Activated T-helper 9 cell treated with anti-CD3 and anti-CD28 coated beads, Interleukin-2, amount 50 U/mL, for 16 hours (primary cell): ENCODE measurements around the gene ARID3A.
"Not testable (repeated sequence)": the region's sequence is repeated elsewhere in the genome, so short reads cannot be mapped to it uniquely, and the experiment has no call there.

Experiments used
- DNase-seq: peaks from one replicate; pipeline ENCODE4 v3.0.0-alpha.2; 2020; ENCODE audit warnings: low read depth

ARID3A gene

DNA sequence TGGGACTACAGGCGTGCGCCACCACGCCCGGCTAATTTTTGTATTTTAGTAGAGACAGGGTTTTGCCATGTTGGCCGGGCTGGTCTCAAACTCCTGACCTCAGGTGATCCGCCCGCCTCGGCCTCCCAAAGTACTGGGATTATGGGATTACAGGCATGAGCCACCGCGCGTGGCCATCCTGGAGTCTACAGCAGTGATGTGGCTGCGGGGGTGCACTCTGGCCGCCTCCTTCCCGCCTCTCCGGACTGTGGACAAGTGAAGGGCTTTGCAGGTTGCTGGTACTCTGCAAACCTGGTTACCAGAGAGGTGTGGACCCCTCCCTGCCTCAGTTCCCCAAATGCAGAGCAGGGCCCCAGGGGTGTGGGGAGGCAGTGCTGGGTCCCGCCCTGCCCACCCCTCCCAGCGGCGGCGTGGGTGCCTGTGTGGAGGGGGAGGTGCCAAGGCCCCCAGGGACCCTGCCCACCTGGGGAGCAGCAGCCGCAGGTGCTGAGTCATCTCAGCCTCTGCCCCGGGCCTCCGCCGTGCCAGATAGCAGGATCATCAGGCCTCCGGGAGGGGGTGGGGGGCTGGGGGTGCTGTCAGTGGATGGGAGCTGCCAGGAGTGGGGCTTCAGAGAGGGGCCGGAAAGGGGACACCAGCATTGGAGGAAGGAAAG is 23.1 kb downstream of the ARID3A start:
- DNase-seq, result no peak

DNA sequence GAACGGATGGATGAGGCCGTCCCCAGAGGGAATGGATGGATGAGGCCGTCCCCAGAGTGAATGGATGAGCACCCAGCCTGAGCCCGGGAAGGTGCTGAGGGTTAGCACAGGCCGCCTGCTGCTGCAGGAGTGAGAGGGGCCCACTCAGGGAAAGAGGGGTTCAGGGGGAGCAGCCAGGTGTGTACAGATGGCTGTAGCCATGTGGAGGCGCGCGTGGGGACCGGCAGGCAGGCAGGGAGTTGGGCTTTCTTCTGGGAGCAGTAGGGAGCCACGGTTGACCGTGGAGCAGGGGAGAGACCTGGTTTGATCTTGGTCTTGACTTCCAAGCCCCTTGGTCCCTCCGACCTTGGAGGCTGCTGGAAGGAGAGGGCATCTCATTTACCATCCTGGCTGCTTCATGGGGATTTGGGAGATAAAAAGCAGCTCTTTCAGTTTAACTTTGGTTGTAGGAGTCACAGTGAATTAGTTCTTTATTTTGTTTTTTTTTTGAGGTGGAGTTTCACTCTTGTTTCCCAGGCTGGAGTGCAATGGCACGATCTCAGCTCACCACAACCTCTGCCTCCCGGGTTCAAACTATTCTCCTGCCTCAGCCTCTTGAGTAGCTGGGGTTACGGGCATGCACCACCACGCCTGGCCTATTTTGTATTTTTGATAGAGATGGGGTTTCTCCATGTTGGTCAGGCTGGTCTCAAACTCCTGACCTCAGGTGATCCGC is 24.7 kb downstream of the ARID3A start:
- no peak for DNase-seq

DNA sequence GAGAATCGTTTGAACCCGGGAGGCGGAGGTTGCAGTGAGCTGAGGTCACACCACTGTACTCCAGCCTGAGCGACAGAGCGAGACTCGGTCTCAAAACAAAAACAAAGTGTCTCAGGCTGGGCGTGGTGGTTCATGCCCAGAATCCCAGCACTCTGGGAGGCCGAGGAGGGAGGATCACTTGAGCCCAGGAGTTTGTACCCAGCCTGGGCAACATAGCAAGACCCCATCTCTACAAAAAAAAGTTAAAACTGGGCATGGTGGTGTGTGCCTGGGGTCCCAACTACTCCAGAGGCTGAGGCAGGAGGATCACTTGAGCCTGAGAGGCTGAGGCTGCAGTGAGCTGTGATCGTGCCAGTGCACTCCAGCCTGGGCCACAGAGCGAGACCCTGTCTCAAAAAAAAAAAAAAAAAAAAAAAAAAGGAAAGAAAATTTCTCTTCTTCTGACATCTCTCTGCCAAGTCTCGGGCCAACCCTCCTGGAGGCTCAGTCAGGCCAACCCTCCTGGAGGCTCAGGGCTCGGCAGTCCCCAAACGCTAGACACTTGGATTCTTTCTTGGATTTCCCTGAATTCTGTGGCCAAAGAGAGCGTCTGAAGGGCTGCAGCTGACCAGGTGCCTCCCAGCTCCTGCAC is 26.3 kb downstream of the ARID3A start:
- DNase-seq, result no peak

DNA sequence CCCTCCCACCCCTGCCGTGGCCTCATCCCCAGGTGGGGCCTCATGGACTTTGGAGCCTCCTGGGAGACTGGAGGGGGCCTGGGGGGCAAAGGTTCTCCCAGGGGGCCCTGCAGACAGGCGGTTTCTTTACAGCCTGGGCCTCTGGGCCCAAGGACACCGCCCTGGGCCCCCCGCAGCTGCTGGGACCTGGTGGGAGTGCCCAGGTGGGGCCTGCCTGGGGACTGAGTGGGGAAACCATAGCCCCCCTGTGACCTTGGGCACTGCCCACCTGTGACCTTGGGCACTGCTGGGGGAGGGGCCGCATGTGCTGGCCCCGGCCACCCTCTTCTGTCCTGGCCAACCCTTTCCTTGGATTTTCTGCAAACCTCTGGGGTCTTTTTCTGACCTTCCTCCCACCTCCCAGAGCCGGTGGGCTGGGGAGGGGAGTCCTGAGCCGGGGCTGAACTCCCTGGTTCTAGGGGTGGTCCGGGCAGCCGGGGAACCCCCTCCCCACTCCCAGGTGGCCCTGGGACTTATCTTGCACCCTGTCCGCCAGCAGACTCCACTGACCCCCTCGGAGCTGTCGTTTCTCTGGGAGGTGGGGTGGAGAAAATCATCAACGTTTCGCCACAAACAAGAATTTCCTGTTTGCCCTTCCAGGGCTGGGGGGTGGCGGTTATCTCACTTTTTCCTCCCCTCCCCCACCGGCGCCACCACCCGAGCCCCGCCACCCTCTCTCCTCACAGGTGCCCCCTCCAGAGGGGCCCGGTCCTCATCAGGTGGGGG is 27.0 kb downstream of the ARID3A start:
- no peak for DNase-seq

DNA sequence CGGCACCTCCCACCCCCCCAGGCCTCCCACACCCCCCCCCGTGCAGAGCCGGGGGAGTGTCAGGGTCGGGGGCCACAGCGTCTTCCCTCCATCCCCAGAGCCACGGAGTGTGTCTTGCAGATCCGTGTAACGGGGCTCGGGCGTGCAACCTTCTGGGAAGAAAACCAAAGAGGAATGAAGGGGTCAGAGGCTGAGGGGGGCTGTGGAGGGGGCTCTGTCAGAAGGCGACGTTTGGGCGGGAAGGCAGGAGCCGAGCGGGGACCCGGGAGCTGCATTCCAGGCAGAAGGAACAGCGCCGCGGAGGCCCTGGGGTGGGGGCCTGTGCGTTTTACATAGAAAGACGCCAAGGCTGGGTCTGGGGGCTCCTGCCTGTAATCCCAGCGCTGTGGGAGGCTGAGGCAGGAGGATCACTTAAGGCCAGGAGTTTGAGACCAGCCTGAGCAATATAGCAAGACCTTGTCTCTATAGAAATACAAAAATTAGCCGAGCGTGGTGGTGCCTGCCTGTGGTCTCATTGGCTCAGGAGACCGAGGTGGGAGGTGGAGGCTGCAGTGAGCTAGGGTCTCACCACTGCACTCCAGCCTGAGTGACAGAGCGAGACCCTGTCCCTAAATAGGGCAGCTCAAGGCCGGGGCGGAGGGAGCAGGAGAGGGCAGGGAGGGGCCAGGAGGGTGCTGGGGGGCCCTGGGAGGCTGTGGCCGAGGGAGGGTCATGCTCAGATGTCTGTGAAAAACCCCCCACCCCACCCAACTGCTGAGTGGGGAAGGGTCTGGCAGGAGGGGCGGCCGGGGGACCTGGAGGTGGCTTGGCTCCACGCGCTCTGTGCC is 27.8 kb downstream of the ARID3A start:
- no peak for DNase-seq

DNA sequence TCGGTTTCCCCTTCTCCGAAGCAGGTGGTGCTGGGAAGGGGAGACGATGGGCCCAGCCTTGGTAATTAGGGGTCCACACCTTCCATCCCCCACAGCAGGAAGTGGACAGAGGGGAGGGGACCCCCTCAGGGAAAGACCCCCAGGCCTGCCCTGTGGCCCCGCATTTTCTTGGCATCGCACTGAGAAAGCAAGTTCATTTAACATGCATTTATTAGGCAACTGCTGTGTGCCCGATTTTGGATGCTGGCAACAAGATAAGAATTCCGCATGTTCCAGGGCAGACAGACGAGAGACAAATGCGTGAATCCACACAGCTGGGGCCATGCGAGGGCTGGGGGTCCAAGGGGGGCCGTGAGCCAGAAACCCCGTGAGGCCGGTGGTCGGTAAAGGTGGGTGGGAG is 28.4 kb downstream of the ARID3A start:
- no peak for DNase-seq

DNA sequence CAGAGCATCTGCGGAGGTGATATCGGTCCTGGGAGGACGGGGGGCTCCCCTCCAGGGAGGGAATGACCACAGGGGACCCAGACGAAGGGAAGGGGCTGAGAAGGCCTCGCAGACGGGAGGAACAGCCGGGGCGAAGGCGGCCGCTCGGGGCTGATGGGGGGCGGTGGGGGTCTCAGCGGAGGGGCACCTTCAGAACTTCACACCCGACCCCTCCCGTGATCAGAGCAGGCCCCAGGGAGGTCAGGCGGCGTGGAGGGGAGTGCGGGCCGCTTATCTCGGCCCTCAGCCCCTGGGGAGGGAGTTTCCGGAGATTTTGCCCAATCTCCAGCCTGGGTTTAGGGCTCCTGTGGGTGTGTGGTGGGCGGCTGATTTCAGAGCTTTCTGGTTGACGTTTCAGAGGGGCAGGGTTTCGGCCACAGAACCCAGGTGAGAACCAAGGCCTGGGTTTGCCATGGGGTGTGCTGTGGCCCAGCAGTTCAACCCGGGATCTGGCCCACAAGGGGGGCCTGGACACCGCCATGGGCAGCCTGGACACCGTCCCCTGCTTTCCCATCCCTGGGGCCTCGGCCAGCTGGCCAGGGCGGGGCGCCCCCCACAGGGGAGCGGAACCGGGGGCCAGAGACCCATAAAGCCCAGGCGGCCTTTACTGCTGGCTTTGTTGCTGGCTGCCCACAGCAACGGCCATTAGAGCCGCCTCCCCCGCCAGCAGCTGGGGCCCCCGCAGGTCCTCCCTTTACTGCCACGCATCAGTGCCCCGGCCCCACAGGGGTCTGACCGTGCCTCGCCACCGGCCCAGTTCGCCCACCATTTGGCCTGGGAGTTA is 29.0 kb downstream of the ARID3A start:
- DNase-seq, result no peak

DNA sequence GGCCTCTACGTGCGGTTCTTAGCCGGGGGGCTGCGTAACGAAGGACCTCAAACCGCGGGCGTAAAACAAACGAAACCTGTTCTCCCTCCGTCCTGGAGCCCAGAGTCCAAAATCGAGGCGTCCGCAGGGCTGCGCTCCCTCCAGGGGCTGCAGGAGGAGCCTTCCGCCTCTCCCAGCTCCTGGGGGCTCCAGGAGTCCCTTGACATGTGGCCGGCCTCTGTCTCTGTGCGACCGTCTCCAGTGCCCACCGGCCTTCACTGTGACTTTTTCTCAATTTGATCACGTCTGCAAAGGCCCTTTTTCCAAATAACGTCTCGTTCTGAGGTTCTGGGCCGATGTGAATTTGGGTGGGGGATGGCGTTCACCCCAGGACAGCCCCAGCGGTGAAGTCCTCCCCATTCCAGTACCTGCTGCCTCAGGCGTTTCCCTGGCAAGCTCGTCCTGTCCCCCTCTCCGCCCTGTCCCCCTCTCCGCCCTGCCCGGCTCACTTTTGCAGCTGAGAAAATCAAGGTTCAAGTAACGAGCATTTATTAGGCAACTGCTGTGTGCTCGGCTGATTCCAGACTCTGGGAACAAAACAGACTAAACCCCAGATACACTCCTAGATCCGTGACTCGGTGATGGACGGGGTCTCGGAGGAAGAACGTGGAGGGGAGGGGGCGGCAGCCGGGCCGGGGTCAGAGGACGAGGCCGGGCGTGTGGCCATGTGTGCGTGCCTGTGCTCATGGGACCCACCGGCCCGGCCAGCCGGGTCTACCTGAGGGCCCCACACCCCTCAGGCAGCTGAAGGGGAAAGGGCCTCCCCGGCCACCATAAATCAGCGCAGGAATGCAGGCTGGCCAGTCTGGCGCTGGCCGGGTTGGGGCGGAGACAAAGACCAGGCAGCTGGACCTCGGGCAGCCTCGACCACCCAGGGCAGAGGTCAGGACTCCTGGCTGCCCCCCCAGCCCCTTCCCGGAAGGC is 30.2 kb downstream of the ARID3A start:
- DNase-seq, result no peak

DNA sequence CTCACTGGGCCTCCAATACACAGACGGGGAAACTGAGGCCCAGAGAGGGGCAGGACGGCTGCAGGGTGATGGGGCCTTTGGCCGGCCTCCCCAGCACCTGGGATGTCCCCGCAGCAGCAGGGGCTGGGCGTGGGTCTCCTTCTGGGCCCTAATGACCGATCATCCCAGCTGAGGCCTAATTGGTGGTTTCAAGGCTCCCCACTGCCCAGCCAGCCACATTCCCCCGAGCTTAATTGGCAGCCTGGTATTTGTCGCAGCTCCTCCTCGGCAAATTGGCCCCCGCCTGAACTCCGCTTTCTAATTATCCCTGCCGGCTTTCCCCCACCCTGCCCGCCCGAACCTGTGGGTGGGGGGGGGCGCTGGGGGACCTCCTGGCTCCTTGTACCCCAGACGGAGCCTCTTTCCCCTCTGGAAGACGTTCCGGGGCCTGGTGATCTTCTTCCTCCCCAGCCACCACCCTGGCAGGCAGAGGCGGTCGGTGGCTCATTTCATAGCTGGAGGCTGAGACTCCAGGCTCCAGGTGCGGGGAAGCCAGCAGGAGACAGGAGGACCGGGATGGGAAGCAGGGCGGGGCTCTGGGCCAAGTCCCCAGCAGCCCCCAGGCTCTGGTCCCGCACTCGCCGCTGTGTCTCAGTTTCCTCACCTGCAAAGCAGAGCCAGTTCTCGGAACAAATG is 31.1 kb downstream of the ARID3A start:
- DNase-seq, result no peak

DNA sequence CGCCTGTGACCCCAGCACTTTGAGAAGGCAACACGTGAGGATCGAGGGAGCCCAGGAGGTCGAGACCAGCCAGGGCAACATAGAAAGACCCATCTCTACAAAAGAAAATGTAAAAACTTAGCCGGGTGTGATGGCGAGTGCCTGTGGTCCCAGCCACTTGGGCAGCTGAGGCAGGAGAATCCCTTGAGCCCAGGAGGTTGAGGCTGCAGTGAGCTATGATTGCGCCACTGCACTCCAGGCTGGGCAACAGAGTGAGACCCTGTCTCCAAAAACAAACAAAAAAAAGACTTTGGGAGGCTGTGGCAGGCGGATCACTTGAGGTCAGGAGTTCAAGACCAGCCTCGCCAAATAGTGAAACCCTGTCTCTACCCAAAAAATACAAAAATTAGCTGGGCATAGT is 31.7 kb downstream of the ARID3A start:
- not testable (repeated sequence) for DNase-seq

DNA sequence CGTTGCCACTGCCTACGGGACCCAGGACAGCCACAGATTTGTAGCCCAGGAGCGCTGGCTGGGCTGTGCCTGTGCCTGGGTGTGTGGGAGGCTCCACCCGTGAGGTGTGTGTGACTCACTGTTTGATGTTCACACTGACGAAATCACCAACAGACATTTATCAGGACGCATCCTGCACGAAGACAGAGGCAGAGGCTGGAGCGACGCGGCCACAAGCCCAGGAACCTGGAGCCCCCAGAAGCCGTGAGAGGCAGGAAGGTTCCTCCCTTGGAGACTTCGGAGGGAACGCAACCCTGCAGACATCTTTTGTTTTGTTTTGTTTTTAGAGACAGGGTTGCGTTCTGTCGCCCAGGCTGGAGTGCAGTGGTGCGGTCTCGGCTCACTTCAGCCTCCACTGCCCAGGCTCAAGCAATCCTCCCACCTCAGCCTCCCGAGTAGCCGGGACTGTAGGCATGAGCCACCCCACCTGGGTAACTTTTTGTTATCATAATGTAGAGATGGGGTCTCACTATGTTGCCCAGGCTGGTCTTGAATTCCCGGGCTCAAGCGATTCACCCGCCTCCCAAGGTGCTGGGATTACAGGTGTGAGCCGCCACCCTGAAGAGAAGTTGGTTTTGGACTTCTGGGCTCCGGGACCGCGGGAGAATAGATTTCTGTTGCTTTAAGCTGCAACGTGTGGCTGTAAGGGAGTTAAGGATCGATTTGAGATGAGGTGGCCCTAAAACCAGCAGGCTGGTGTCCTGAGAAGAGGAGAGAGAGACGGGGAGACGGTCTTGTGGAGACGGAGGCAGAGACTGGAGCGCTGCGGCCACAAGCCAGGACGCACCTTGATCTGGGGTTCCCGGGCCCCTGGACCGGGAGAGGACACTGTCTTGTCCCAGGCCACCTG is 33.4 kb downstream of the ARID3A start:
- peak; percentile 34 for DNase-seq

DNA sequence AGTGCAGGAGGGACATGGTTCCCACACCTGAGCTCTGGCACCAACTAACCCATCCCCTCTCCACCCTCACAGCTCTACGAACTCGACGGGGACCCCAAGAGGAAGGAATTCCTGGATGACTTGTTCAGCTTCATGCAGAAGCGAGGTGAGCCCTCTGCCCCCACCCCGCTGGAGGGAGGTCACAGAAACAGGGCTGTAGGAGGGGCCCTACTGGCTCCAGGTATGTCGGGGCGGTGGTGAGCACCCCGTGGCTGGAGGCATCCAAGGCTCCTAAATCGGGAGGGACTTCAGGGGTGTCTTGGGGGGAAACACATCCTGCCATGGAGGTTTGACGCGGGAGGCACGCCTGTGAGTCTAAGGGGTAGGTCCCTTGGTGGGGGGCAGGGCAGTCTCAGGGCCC is 34.2 kb downstream of the ARID3A start:
- no peak for DNase-seq

DNA sequence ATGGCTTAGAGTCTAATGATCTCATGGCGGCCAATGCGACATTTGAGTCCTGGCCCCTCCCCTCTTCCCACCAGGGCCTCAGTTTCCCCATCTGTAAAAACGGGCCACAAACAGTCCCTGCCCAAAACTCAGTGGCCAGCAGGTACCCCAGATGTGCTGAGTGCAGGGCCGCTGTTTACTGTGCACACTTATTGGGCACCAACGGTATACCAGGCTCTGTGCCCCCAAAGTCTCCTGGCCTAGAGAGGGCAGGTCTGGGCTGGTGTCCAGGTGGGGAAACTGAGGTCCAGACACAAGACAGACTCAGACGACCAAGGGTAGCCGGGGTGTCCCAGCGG is 34.7 kb downstream of the ARID3A start:
- DNase-seq, result no peak

DNA sequence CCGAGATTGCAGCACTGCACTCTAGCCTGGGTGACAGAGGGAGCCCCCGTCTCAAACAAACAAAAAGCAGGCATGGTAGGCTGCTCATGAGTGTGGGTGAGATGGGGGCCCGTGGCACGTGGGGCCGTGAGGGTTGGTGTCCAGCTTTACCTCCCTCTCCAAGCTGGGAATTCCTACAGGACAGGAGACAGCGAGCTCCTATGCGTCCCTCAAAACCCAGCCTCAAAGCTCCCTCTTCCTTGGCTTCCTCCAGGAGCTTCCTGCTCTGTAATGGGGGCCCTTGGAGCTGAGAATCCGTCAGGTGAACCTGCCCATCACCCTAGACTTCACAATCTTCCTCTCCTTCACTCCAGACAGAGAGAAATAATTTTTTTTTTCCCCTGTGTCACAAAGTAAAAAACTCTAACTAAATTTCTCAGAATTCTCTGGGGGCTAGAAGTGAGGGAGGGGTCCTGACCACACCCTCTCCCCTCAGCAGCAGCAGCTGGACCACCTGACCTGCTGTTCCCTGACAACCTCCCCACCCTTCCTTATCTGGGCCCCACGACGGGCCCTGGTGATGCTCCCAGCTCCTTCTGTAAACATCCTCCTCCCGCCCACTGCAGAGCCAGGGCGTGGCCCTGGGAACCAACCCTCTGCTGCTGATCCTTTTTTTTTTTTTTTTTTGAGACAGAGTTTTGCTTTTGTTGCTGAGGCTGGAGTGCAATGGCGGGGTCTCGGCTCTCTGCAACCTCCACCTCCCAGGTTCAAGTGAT is 36.2 kb downstream of the ARID3A start:
- DNase-seq, result no peak

DNA sequence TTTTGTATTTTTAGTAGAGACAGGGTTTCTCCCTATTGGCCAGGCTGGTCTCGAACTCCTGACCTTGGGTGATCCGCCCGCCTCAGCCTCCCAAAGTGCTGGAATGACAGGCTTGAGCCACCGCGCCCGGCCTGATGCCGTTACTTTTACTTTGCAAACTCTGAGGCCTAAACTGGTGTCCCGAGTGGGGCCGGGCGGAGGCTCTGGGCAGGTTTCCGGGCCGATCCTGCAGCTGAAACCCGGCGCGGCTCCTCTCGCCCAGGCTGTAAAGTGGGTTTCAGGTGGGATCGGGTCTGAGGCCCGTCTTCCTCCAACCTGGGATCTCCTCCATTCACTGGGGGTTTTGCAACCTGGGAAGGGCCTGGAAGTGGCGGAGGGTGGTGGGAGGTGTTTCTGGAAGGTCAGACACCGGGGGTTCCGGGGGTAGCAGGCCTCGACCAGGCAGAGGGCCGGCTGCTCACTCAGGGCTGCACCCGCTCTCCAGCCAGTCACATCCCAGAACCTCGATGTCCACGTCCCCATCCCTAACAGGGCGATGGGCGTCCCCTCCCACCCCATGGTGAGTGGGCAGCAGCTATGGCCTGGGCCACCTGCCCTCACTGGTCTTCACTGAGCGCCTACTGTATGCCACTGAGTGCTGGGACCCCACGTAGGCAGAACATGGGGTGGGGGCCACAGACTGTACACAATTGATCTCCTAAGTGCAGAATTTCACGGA is 37.0 kb downstream of the ARID3A start:
- DNase-seq, result no peak

DNA sequence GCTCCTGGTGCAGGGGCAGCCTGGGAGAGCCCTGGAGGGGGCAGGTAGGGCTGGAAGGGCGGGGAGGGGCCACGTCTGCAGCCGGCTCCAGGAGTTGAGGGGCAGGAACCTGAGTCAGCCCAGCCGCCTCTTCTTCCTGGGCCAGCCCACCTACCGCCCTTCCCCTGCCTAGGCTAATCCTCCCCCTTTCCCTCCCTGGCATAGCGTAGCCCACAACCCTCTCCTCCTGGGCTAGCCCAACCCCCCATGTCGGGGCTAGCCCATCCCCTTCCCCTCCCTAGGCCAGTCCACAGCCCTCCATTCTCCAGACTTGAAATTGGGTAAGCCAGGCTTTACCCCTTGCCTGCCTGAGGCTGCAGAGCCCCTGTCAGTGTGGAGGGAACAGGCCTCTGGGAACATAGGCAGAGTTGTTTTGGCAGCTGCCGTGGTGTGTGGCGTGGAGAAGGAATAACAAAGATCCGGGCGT is 37.7 kb downstream of the ARID3A start:
- DNase-seq, result no peak

DNA sequence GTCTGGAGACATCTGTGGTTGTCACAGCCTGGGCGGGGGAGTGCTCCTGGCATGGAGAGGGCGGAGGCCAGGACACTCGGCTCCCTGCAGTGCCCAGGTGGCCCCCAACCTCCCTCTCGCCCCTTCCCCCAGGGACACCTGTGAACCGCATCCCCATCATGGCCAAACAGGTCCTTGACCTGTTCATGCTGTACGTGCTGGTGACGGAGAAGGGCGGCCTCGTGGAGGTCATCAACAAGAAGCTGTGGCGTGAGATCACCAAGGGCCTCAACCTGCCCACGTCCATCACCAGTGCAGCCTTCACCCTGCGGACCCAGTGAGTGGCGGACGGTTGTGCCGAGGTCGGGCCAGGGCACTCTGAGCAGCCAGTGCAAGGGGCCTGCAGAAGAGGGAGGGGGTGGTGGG is 38.3 kb downstream of the ARID3A start:
- no peak for DNase-seq
